Head of caudate nucleus (tissue), 42 donors: ENCODE measurements around the gene POLR3H.
"Not testable (repeated sequence)": the region's sequence is repeated elsewhere in the genome, so short reads cannot be mapped to it uniquely, and the experiment has no call there.

Experiments used
- DNase-seq, 42 donors: peaks; one replicate each; pipeline versions ENCODE4 v3.0.0 to v3.0.0-alpha.2; 2020 to 2021; ENCODE audit warnings: mixed read lengths in 7 of 42
- intact Hi-C: fragments of 100-400 bp; cut with DNase I; formaldehyde crosslinking; loops from one replicate; pipeline ENCODE4 v1.15.0; 2022

POLR3H gene

GRCh38 chr22:41543854-41544670, at the start of gene POLR3H:
TSS of gene POLR3H (minus strand) at chr22:41544470. CDS start at chr22:41544101, 369 bp downstream.
- intact Hi-C loops = no loop called here

GRCh38 chr22:41593336-41593960, 49.2 kb upstream of the POLR3H start:
- DNase-seq, intact Hi-C loops: not testable (repeated sequence)

More at GRCh38 chr22:41543854-41544670, at the start of gene POLR3H:
- peak; percentile 94 to 100 (median 99) for DNase-seq

- intact Hi-C loops = loop anchor here (5.0 kb wide), 1 partner anchor 42 kb away; no protein-coding TSS in a partner anchor
- DNase-seq = peak; percentile 99 to 100 (median 100)
Observed at GRCh38 chr22:41589391-41590241, 45.3 kb upstream of the POLR3H start, which contains the start of gene PMM1. TSS of gene PMM1 (minus strand) at chr22:41589840. CDS start at chr22:41589805, 35 bp downstream.

GRCh38 chr22:41587347-41587723, 43.1 kb upstream of the POLR3H start:
- intact Hi-C loops = loop anchor here (5.0 kb wide), 1 partner anchor 40 kb away; no protein-coding TSS in a partner anchor
- no peak for DNase-seq

GRCh38 chr22:41585898-41586297, 41.6 kb upstream of the POLR3H start:
- intact Hi-C loops = loop anchor here (5.0 kb wide), 1 partner anchor 39 kb away; no protein-coding TSS in a partner anchor

GRCh38 chr22:41584881-41585280, 40.6 kb upstream of the POLR3H start:
- peak in 25 of 42 donors; percentile 31 to 79 (median 46) for DNase-seq

More at GRCh38 chr22:41585898-41586297, 41.6 kb upstream of the POLR3H start:
- DNase-seq = peak in 31 of 42 donors; percentile 20 to 84 (median 61)

GRCh38 chr22:41582694-41583093, 38.4 kb upstream of the POLR3H start:
- no peak for DNase-seq
- intact Hi-C loops = no loop called here

More at GRCh38 chr22:41584881-41585280, 40.6 kb upstream of the POLR3H start:
- intact Hi-C loops = loop anchor here (5.0 kb wide), 1 partner anchor 38 kb away; no protein-coding TSS in a partner anchor

GRCh38 chr22:41579997-41580355, 35.7 kb upstream of the POLR3H start:
- no peak for DNase-seq
- intact Hi-C loops = no loop called here

- DNase-seq = no peak
- intact Hi-C loops = no loop called here
Observed at GRCh38 chr22:41579297-41579996, 35.2 kb upstream of the POLR3H start.

- intact Hi-C loops = no loop called here
- no peak for DNase-seq
Observed at GRCh38 chr22:41578818-41579217, 34.5 kb upstream of the POLR3H start.

- no peak for DNase-seq
- intact Hi-C loops = no loop called here
Observed at GRCh38 chr22:41578114-41578513, 33.8 kb upstream of the POLR3H start.

GRCh38 chr22:41576877-41577276, 32.6 kb upstream of the POLR3H start:
- intact Hi-C loops = no loop called here
- DNase-seq = peak in 27 of 42 donors; percentile 27 to 72 (median 49)

- no peak for DNase-seq
- intact Hi-C loops = no loop called here
Observed at GRCh38 chr22:41575533-41575932, 31.3 kb upstream of the POLR3H start.

- intact Hi-C loops = no loop called here
- DNase-seq = peak in 18 of 42 donors; percentile 26 to 71 (median 46)
Observed at GRCh38 chr22:41574847-41575381, 30.6 kb upstream of the POLR3H start.

- intact Hi-C loops = no loop called here
- DNase-seq = no peak
Observed at GRCh38 chr22:41573677-41574076, 29.4 kb upstream of the POLR3H start.

GRCh38 chr22:41572305-41572704, 28.0 kb upstream of the POLR3H start:
- intact Hi-C loops, DNase-seq: not testable (repeated sequence)

GRCh38 chr22:41571786-41572185, 27.5 kb upstream of the POLR3H start:
- DNase-seq = no peak
- intact Hi-C loops = no loop called here

- DNase-seq = no peak
- intact Hi-C loops = no loop called here
Observed at GRCh38 chr22:41570221-41570620, 26.0 kb upstream of the POLR3H start.
